Activated CD4-positive, alpha-beta memory T cell treated with anti-CD3 and anti-CD28 coated beads, Interleukin-2, amount 10 ng/mL, durations not matched to agents 7 days and 5 days (primary cell): ENCODE measurements around the gene MPDU1. TPM values are rescaled to one million over a fixed set of nuclear protein-coding genes. Genes with fewer than 3 reads are reported as not detected.

ENCODE experiments used
- CTCF ChIA-PET: fragments of 350-600 bp; sonication (Branson Sonifier 250); formaldehyde crosslinking; loops from one replicate; lab custom pipeline; 2021; ENCODE audit warnings: antibody characterized with exemption, inconsistent platforms; lab: Charles Lee
- POLR2A ChIA-PET: fragments of 350-600 bp; sonication (Branson Sonifier 250); formaldehyde crosslinking; loops from one replicate; lab custom pipeline; 2021; ENCODE audit warnings: antibody characterized with exemption; lab: Charles Lee
- DNase-seq: peaks from one replicate; pipeline ENCODE4 v3.0.0-alpha.2; 2020
- H3K27ac Mint-ChIP-seq: one replicate; pipeline ENCODE4 v1.8.0; 2021; ENCODE audit warnings: mild to moderate bottlenecking, mixed read lengths
- H3K27me3 Mint-ChIP-seq: one replicate; pipeline ENCODE4 v1.8.0; 2021; ENCODE audit warnings: mixed read lengths
- H3K36me3 Mint-ChIP-seq: one replicate; pipeline ENCODE4 v1.8.0; 2021; ENCODE audit warnings: low read depth, mixed read lengths
- H3K4me1 Mint-ChIP-seq: one replicate; pipeline ENCODE4 v1.8.0; 2021; ENCODE audit warnings: mixed read lengths
- H3K4me3 Mint-ChIP-seq: one replicate; pipeline ENCODE4 v1.8.0; 2021; ENCODE audit warnings: mild to moderate bottlenecking, mixed read lengths
- H3K9me3 Mint-ChIP-seq: one replicate; pipeline ENCODE4 v1.8.0; 2021; ENCODE audit warnings: mixed read lengths
- total RNA-seq, 2 experiments: library from RNA; stranded (reverse); gene quantifications; one replicate each; pipeline ENCODE4 v1.2.3, GENCODE V29; 2021

MPDU1 gene
- total RNA-seq: 10 to 100 TPM; 54.1 to 58.6 TPM

DNA sequence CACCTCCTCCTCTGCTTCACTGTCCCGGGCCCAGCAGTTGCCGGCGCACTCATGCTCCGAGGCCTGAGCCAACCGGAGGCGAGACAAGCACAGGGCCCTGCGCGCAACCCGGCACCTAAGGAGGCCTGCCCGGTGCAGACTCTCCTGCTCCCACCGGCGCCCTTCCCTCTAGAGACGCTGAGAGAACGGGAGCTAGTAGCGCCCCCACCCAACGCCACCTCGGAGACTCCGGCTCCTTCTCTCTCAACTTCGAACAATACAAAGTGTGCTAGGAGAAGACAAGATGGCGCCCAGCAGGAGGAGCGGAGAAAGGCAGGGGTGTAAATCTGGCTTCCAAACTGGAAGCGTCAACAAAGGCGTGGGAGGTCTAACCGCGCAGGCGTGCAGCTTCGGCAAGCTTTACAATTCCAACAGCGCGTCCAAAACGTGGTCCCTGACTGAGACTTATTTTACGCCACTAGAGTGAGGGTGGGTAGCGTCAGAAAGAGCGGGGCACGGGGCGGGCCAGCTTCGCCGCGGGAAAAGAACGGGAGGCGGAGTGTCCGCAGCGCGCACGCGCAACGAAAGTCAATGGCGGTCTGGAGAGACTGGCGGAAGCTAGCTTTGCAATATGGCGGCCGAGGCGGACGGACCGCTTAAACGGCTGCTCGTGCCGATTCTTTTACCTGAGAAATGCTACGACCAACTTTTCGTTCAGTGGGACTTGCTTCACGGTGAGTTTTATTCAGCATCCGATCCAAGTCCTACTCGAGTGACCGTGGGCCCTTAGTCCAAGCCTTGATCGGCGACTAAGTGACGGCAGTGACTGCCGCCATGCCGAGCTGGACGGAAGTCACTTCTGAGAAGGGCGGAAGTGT, at the start of gene MPDU1:
Gene MPDU1, plus strand, starts transcription at position 600 of the 857 bp plus-strand sequence. Its CDS starts 11 bp downstream, at position 611.
- Mint-ChIP-seq H3K4me1 (peaks cover 68% of the 10 kb centered on the region), H3K27ac (peak within 1 kb of the TSS; percentile 99), H3K4me3 (peak within 1 kb of the TSS; percentile 97), H3K27me3 (no peaks in the 10 kb centered on the region), H3K9me3 (no peaks in the 10 kb centered on the region), H3K36me3 (peaks cover 53% of the 10 kb centered on the region)
- ChIA-PET CTCF (interaction anchor here (1.1 to 4.1 kb wide), 10 partner anchors 9 to 535 kb away, joined by 3 to 29 read pairs (median 7); partner anchors contain the start of genes ALOXE3, SAT2, SENP3 and TMEM102), POLR2A (interaction anchor here (0.7 to 8.7 kb wide), 37 partner anchors 11 to 664 kb away, joined by 3 to 169 read pairs (median 5); partner anchors contain the start of genes ACADVL, ACAP1, CTC1 and DLG4)
- DNase-seq: peak; percentile 96

GRCh38 chr17:7538050-7538449, 45.6 kb upstream of the MPDU1 start:
- ChIA-PET CTCF (interaction anchor here (0.5 kb wide), 1 partner anchor 196 kb away, joined by 3 read pairs; no protein-coding TSS in a partner anchor), POLR2A (no interaction called here)
- H3K27me3 Mint-ChIP-seq: peaks cover 6% of the 10 kb centered on the region
- no peak overlapping the region for H3K27ac Mint-ChIP-seq
- peaks cover 13% of the 10 kb centered on the region for H3K9me3 Mint-ChIP-seq
- no peak for DNase-seq
- H3K36me3 Mint-ChIP-seq: peaks cover 3% of the 10 kb centered on the region
- H3K4me1 Mint-ChIP-seq: no peaks in the 10 kb centered on the region
- H3K4me3 Mint-ChIP-seq: no peak overlapping the region

DNA sequence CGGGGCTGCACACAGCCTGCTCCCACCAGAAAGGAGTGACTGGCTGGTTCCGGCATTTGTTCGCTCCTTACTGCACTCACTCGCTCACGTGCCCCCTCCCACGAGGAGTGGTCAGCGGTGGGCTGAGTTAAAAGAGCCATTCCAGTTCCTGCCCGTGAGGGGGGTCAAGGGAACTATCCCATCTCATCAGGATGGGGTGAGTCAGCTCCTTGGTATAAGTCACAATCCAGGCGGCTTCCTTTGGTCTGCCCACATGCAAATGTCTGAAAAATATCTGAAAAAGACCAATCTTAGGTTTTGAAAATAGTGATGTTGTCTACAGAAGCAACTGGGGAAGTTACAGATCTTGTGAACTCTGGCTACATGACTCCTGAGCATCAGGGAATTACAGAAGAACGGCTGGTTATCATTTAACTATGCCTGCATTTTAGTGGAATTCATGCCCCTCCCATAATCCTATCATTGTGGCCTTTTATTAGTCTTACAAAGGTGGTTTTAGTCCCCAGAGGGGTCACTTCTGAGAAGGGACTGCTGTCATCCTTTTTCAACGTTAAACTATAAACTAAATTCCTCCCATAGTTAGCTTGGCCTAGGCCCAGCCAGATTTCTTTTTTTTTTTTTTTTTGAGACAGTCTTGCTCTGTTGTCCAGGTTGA, 44.6 kb upstream of the MPDU1 start:
- H3K4me1 Mint-ChIP-seq: no peaks in the 10 kb centered on the region
- H3K27me3 Mint-ChIP-seq: peaks cover 10% of the 10 kb centered on the region
- ChIA-PET POLR2A (no interaction called here), CTCF (interaction anchor here (1.1 kb wide), 1 partner anchor 22 kb away, joined by 3 read pairs; no protein-coding TSS in a partner anchor)
- peaks cover 13% of the 10 kb centered on the region for H3K9me3 Mint-ChIP-seq
- no peak for DNase-seq
- no peak overlapping the region for H3K27ac Mint-ChIP-seq
- no peak overlapping the region for H3K4me3 Mint-ChIP-seq
- peaks cover 3% of the 10 kb centered on the region for H3K36me3 Mint-ChIP-seq

GRCh38 chr17:7541074-7541621, 42.5 kb upstream of the MPDU1 start:
- H3K4me3 Mint-ChIP-seq: no peak overlapping the region
- no peaks in the 10 kb centered on the region for H3K4me1 Mint-ChIP-seq
- POLR2A ChIA-PET: interaction anchor here (1.1 to 1.2 kb wide), 2 partner anchors 9 to 43 kb away, joined by 3 read pairs; partner anchors contain the start of gene MPDU1
- peaks cover 3% of the 10 kb centered on the region for H3K36me3 Mint-ChIP-seq
- no peak for DNase-seq
- peaks cover 13% of the 10 kb centered on the region for H3K9me3 Mint-ChIP-seq
- peaks cover 5% of the 10 kb centered on the region for H3K27me3 Mint-ChIP-seq
- H3K27ac Mint-ChIP-seq: no peak overlapping the region
- CTCF ChIA-PET: interaction anchor here (0.6 to 1.5 kb wide), 2 partner anchors 11 to 185 kb away, joined by 3 read pairs; no protein-coding TSS in a partner anchor

DNA sequence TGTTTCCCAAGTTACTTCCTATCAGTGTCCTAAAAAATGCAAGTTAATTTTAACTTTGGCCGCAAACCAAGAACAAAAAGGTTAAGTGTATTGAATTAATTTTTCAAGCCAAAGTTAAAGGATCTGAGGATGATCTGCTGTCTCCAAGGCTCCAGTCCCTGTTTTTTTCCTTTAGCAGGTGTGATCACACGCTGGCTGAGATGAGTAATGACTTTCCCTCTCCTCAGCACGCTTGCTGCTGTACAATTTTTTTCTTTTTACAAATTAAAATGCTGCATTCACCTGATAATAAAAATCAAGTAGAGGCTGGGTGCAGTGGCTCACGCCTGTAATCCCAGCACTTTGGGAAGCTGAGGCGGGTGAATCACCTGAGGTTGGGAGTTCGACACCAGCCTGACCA, 38.7 kb upstream of the MPDU1 start:
- peaks cover 11% of the 10 kb centered on the region for H3K36me3 Mint-ChIP-seq
- no peaks in the 10 kb centered on the region for H3K9me3 Mint-ChIP-seq
- ChIA-PET POLR2A (no interaction called here), CTCF (interaction anchor here (0.6 to 5.0 kb wide), 3 partner anchors 16 to 109 kb away, joined by 3 to 32 read pairs (median 3); no protein-coding TSS in a partner anchor)
- no peak overlapping the region for H3K4me3 Mint-ChIP-seq
- H3K27ac Mint-ChIP-seq: no peak overlapping the region
- H3K4me1 Mint-ChIP-seq: peaks cover 19% of the 10 kb centered on the region
- DNase-seq: no peak
- peaks cover 5% of the 10 kb centered on the region for H3K27me3 Mint-ChIP-seq

- Mint-ChIP-seq H3K36me3 (peaks cover 41% of the 10 kb centered on the region), H3K9me3 (no peaks in the 10 kb centered on the region), H3K4me3 (peak within 1 kb of the TSS; percentile 99), H3K4me1 (peaks cover 58% of the 10 kb centered on the region), H3K27ac (peak within 1 kb of the TSS; percentile 93), H3K27me3 (no peaks in the 10 kb centered on the region)
- ChIA-PET CTCF (interaction anchor here (0.6 to 5.1 kb wide), 3 partner anchors 12 to 248 kb away, joined by 3 to 33 read pairs (median 32); partner anchors contain the start of gene SENP3), POLR2A (interaction anchor here (0.7 to 4.1 kb wide), 11 partner anchors 9 to 138 kb away, joined by 3 to 24 read pairs (median 5); partner anchors contain the start of genes MPDU1, POLR2A, SENP3 and TP53)
- DNase-seq: peak; percentile 73
Measured at GRCh38 chr17:7548585-7549400, 34.9 kb upstream of the MPDU1 start, which contains the start of gene TNFSF12. TNFSF12 (plus strand) TSS chr17:7549058; CDS start chr17:7549154, 96 bp downstream.

DNA sequence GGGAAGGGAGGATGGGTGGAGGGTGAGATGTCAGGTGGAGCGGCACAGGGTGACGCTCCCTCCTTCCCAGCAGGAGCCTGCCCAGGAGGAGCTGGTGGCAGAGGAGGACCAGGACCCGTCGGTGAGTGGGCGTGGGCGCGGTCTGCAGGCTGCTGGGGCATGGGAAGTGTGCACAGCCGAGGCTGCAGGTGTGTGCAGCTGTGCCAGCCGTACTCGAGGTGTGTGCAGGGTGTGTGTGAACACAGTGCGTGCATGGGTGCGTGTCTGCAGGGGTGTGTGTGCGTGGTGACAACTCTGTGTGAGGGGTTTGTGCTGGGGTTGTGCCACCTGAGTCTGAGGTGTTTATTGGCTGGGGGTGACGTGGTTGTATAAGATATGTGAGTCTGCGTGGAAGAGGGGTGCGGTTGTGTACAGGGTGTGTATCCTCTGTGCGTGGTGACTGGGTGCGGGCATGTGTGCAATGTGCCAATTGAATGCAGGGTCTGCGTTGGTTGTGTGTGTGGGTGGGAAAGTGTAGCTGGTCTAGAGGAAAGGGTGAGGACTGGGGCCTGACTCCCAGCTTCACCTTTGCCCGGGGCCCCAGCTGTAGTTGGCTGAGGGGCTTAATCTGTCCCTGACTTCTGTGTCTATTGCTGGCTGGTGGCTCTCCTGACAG, 34.1 kb upstream of the MPDU1 start:
- peak; percentile 52 for DNase-seq
- Mint-ChIP-seq H3K36me3 (peaks cover 45% of the 10 kb centered on the region), H3K9me3 (no peaks in the 10 kb centered on the region), H3K27me3 (no peaks in the 10 kb centered on the region), H3K4me1 (peaks cover 61% of the 10 kb centered on the region), H3K27ac (peak overlapping the region; percentile 93), H3K4me3 (peak overlapping the region; percentile 99)
- ChIA-PET CTCF (interaction anchor here (1.1 to 5.1 kb wide), 3 partner anchors 11 to 35 kb away, joined by 5 to 33 read pairs (median 32); partner anchors contain the start of genes MPDU1 and SENP3), POLR2A (interaction anchor here (1.0 to 4.1 kb wide), 9 partner anchors 8 to 213 kb away, joined by 3 to 24 read pairs (median 4); partner anchors contain the start of genes ACAP1, MPDU1, POLR2A and SENP3)

DNA sequence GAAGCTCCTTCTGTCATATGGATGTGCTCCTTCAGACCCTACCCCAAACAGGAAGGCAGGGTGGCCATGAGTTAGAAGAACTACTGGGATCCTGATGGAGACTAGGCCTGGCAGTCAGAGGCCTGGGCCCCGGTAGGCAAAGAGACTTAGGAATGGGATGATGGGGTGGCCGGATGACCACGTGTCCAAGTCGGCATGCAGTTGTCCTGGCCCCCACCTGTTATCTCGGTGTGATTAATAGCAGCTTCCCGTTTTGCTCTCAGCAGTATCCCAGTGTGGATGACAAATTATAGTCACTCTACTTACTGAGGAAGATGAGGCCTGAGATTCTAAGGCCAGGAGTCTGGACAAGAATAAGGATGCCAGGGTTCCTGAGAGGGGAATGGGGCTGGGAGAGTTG, 33.3 kb upstream of the MPDU1 start:
- no peaks in the 10 kb centered on the region for H3K9me3 Mint-ChIP-seq
- no peak for DNase-seq
- peak overlapping the region; percentile 99 for H3K4me3 Mint-ChIP-seq
- peaks cover 68% of the 10 kb centered on the region for H3K4me1 Mint-ChIP-seq
- CTCF ChIA-PET: interaction anchor here (0.5 to 5.1 kb wide), 3 partner anchors 8 to 34 kb away, joined by 3 to 33 read pairs (median 5); partner anchors contain the start of genes MPDU1 and SENP3
- POLR2A ChIA-PET: interaction anchor here (1.0 to 4.1 kb wide), 6 partner anchors 11 to 214 kb away, joined by 4 to 24 read pairs (median 12); partner anchors contain the start of genes ACAP1, MPDU1, POLR2A and SENP3
- peak overlapping the region; percentile 93 for H3K27ac Mint-ChIP-seq
- peaks cover 50% of the 10 kb centered on the region for H3K36me3 Mint-ChIP-seq
- H3K27me3 Mint-ChIP-seq: no peaks in the 10 kb centered on the region

DNA sequence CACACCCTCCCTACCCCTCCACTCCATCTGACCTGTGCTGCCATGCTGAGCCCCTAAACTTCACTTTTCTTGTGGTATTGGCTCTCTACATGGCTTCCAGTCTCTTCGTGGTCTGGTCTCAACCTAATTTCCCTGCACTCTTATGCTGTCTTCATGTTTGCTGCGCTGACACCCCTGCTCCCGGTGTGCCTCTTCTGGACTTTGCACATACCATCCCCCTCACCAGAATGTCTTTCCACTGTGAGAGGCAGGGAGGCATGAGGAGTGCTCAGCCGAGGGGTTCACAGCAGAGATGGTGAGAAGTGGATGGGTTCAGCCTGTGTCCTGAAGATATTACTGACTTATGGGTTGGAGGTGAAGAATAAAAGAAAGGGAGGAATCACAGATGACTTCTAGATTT, 32.3 kb upstream of the MPDU1 start:
- Mint-ChIP-seq H3K36me3 (peaks cover 52% of the 10 kb centered on the region), H3K4me1 (peaks cover 74% of the 10 kb centered on the region), H3K4me3 (peak overlapping the region; percentile 31), H3K9me3 (no peaks in the 10 kb centered on the region), H3K27me3 (no peaks in the 10 kb centered on the region), H3K27ac (peak overlapping the region; percentile 95)
- no peak for DNase-seq
- CTCF ChIA-PET: interaction anchor here (2.5 to 2.7 kb wide), 2 partner anchors 9 to 38 kb away, joined by 16 to 20 read pairs; partner anchors contain the start of gene SENP3
- POLR2A ChIA-PET: interaction anchor here (1.6 to 2.9 kb wide), 4 partner anchors 10 to 38 kb away, joined by 4 to 21 read pairs (median 14); partner anchors contain the start of genes MPDU1 and SENP3

DNA sequence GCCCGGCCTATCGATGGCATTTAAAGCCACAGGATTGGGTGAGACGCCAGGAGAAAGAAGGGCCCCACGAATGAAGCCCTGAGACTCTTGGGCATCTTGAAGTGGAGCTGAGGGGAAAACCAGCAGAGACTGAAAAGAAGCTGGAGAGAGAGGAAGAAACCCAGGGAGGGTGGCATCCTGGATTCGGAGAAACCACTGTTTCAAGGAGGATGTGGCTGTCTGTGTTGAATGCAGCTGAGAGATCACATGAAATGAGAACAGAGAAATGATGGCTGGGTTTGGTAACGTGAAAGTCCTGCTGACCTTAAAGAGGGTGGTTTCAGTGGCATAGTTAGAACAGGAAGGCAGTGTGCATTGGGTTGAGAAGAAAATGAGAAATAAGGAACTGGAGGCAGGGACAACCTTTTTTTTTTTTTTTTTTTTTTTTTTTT, 31.0 kb upstream of the MPDU1 start:
- Mint-ChIP-seq H3K36me3 (peaks cover 55% of the 10 kb centered on the region), H3K4me1 (peaks cover 75% of the 10 kb centered on the region), H3K27ac (peak overlapping the region; percentile 95), H3K27me3 (no peaks in the 10 kb centered on the region), H3K9me3 (no peaks in the 10 kb centered on the region), H3K4me3 (peak overlapping the region; percentile 68)
- ChIA-PET CTCF (interaction anchor here (0.6 to 2.7 kb wide), 8 partner anchors 8 to 197 kb away, joined by 3 to 20 read pairs (median 3); partner anchors contain the start of genes SENP3, TMEM95 and ZBTB4), POLR2A (interaction anchor here (0.6 to 2.4 kb wide), 16 partner anchors 8 to 223 kb away, joined by 3 to 16 read pairs (median 4); partner anchors contain the start of genes ACAP1, MPDU1, POLR2A and SENP3)
- DNase-seq: peak; percentile 74
